Measurements from ENCODE around the gene MAP6D1. TPM values are rescaled to one million over a fixed set of nuclear protein-coding genes. Genes with fewer than 3 reads are reported as not detected.

MAP6D1 gene
- total RNA-seq, 1 donor from 2014 or later: 0.79 TPM

DNA sequence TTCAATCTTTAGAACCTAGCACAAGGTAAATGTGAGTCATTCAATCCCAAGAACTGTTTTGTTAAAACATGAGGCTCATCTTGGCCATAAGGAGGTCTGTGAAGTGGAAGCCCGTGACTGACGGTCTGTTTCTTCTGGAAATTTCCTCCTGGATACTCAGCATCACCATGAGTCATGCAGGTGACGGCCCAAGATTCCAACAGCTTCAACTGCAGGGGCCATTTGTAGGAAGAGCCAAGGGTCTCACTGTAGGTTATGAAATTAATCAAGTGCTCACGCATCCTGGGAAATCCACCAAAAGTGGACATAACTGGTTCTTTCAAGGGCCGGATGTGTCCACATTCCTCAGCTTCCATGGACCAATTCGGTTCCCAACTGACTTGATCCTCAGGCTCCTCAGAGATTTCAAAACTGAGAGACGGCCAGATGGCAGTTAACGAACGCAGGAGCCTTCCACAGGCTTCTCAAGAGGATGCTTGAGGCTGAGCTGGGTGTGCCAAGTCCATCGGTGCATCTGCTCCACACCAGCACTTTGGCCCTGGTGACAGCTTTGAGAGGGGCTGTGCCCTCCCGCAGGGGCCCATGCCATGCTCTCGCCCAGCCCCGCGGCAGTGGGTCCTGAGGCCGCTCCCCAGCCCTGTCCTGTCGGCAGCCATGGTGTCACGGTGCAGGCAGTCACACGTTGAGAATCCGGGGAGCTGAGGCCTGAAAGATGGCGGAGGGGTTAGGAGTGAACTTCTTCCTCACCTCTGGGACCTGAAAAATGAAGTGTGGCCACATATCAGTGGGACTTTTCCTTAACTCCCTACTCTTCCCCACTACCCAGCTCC is 8.5 kb downstream of the MAP6D1 start:
- no peaks in the 10 kb centered on the region for H3K27me3 ChIP-seq (ENCODE audit: control insufficient read depth, insufficient read depth, low read length)
- FAIRE-seq (no peak), DNase-seq (ENCODE audit: low read depth) (no peak)
- H3K36me3 ChIP-seq (ENCODE audit: control insufficient read depth, insufficient read depth, low read length): no peaks in the 10 kb centered on the region
- no peak overlapping the region for H3K4me3 ChIP-seq (ENCODE audit: low read depth, low read length)
- TF ChIP-seq, protein P1, sequence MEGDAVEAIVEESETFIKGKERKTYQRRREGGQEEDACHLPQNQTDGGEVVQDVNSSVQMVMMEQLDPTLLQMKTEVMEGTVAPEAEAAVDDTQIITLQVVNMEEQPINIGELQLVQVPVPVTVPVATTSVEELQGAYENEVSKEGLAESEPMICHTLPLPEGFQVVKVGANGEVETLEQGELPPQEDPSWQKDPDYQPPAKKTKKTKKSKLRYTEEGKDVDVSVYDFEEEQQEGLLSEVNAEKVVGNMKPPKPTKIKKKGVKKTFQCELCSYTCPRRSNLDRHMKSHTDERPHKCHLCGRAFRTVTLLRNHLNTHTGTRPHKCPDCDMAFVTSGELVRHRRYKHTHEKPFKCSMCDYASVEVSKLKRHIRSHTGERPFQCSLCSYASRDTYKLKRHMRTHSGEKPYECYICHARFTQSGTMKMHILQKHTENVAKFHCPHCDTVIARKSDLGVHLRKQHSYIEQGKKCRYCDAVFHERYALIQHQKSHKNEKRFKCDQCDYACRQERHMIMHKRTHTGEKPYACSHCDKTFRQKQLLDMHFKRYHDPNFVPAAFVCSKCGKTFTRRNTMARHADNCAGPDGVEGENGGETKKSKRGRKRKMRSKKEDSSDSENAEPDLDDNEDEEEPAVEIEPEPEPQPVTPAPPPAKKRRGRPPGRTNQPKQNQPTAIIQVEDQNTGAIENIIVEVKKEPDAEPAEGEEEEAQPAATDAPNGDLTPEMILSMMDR (IDR thresholded peaks at IDR 0.05; ENCODE audit: insufficient read depth, low read length, severe bottlenecking): no peak

DNA sequence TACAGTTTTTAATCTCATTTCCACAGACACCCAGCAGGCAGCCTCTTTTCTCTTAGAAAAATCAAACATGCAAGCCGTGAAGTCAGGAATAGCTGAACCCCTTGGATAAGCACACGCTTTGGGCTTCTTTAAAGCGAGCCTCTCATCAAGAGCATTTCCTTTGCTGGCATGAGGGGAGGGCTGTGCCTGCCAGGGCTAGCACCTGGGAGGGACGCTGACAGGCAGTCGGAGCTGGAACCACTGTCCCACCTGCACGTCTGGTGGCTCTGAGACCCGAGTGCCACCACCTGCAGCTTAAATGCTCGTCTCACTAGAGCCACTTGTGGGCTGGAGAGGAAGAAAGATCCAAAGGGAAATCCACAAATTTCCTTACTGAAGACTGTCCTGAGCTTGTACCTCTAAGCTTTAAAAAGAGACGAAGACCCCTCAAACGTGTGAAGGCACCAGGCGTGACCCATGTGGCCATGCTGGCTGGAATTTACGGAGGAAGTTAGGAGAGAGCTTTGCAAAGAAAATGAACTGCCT is 9.4 kb downstream of the MAP6D1 start:
- TF ChIP-seq, protein P1 (IDR thresholded peaks at IDR 0.05; ENCODE audit: insufficient read depth, low read length, severe bottlenecking): no peak
- DNase-seq (ENCODE audit: low read depth): no peak
- Histone ChIP-seq H3K36me3 (ENCODE audit: control insufficient read depth, insufficient read depth, low read length) (no peaks in the 10 kb centered on the region), H3K4me3 (ENCODE audit: low read depth, low read length) (no peak overlapping the region), H3K27me3 (ENCODE audit: control insufficient read depth, insufficient read depth, low read length) (no peaks in the 10 kb centered on the region)
- FAIRE-seq: peak; percentile 66

DNA sequence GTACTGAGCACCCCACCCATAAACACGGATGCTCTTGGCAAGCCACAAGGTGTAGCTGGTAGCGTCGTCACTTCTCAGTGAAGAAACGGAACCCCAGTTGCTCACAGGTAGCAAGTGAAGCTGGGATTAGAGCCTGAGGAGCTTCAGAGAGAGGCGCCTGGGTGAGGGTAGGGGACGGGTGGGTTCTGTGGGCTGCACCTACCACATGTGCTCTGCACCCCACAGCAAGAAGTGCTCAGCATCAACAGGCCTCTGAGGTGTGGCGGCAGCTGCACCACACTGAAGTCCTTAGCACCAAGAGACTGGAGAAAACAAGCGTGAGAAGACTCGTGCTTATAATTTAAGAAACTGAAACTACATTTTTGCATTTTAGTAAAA is 9.8 kb downstream of the MAP6D1 start:
- DNase-seq (ENCODE audit: low read depth) (no peak), FAIRE-seq (no peak)

DNA sequence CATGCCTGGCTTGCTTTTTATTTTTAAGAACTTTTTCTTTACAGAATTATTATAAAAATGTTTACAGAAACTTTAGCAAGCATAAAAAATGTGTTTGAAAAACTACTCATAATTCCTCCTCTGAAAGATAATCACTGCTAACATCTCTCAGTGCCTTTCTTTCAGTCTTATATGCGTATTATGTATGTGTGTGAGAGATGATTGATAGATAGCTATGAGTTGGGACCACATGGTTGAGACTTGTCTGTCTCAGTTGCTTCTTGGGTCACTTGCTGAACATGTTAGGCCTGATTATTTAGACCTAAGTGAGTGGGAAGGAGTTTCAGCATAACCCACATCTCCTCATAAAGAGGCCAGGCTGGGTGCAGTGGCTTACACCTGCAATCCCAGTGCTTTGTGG is 11.1 kb downstream of the MAP6D1 start:
- H3K4me3 ChIP-seq (ENCODE audit: low read depth, low read length): no peak overlapping the region
- no peaks in the 10 kb centered on the region for H3K27me3 ChIP-seq (ENCODE audit: control insufficient read depth, insufficient read depth, low read length)
- peaks cover 7% of the 10 kb centered on the region for H3K36me3 ChIP-seq (ENCODE audit: control insufficient read depth, insufficient read depth, low read length)
- TF ChIP-seq, protein P1 (IDR thresholded peaks at IDR 0.05; ENCODE audit: insufficient read depth, low read length, severe bottlenecking): no peak
- no peak for DNase-seq (ENCODE audit: low read depth)
- no peak for FAIRE-seq

More for the DNA sequence above, 9.8 kb downstream of the MAP6D1 start:
- H3K4me3 ChIP-seq (ENCODE audit: low read depth, low read length): no peak overlapping the region
- no peaks in the 10 kb centered on the region for H3K36me3 ChIP-seq (ENCODE audit: control insufficient read depth, insufficient read depth, low read length)
- H3K27me3 ChIP-seq (ENCODE audit: control insufficient read depth, insufficient read depth, low read length): no peaks in the 10 kb centered on the region
- TF ChIP-seq, protein P1 (IDR thresholded peaks at IDR 0.05; ENCODE audit: insufficient read depth, low read length, severe bottlenecking): no peak

DNA sequence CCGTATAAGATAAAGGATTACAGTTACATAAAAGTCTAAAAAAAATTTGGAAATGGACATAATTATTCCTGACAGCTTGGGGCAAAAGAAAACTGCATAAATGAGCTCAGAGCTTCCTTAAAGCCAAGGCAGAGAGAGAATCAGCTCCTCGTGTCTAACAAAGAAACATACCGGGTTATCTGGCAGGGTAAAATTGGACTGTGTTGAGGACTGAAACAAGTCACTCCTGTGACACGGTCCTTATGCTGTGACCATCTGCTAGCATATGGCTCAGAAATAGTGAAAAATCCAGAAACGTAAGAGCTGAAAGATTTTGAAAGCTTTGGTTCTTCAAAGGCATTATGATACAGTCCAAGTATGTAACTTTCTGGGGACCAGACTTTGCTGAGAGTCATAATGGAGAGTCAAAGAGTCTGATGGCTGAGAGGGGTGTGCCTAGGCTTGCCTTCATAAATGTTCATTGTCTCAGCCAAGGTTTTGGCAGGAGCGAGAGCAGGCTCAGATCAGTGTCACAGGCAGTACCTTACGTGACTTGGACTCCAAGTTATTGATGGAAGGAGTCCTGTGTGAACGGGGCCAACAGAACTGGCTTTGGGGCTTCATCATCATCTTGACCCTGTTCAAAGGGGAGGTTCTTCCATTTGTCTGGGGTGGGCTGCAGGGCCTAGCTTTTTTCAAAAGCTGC is 12.5 kb downstream of the MAP6D1 start:
- FAIRE-seq: peak; percentile 36
- no peak overlapping the region for H3K4me3 ChIP-seq (ENCODE audit: low read depth, low read length)
- H3K27me3 ChIP-seq (ENCODE audit: control insufficient read depth, insufficient read depth, low read length): no peaks in the 10 kb centered on the region
- peaks cover 12% of the 10 kb centered on the region for H3K36me3 ChIP-seq (ENCODE audit: control insufficient read depth, insufficient read depth, low read length)
- TF ChIP-seq, protein P1 (IDR thresholded peaks at IDR 0.05; ENCODE audit: insufficient read depth, low read length, severe bottlenecking): no peak
- peak; percentile 84 for DNase-seq (ENCODE audit: low read depth)

All from bronchial epithelial cell (primary cell).